Measurements from ENCODE around the gene GAGE12J.
"Not testable (repeated sequence)": the region's sequence is repeated elsewhere in the genome, so short reads cannot be mapped to it uniquely, and the experiment has no call there.

The GAGE12J gene

GRCh38 chrX:49321737-49322136 lies at the start of gene GAGE12J:
GAGE12J (plus strand) TSS chrX:49322037; CDS start chrX:49323194, 1,157 bp downstream.
- not testable (repeated sequence) for H3K4me3 ChIP-seq (IDR thresholded peaks at IDR 0.05; ENCODE audit: insufficient read depth, low read depth, low read length); H3K27ac ChIP-seq; H2AFZ ChIP-seq (ENCODE audit: low read depth); H3K79me2 ChIP-seq (ENCODE audit: insufficient read depth, low read depth); H4K20me1 ChIP-seq (ENCODE audit: insufficient read depth); H3K36me3 ChIP-seq (ENCODE audit: insufficient read depth); H3K9ac ChIP-seq; H3K4me2 ChIP-seq; H3K4me1 ChIP-seq (ENCODE audit: low read depth, poor library complexity, severe bottlenecking); H3K27me3 ChIP-seq (ENCODE audit: insufficient read depth, low read depth)

GRCh38 chrX:49272421-49272820 lies 49.4 kb upstream of the GAGE12J start:
- Histone ChIP-seq H3K4me2 (no peak overlapping the region), H3K9ac (no peak overlapping the region), H3K79me2 (ENCODE audit: insufficient read depth, low read depth) (peaks cover 7% of the 10 kb centered on the region; the same call in 1 of the 2 replicates), H3K27me3 (ENCODE audit: insufficient read depth, low read depth) (no peaks in the 10 kb centered on the region), H3K36me3 (ENCODE audit: insufficient read depth) (no peaks in the 10 kb centered on the region), H2AFZ (ENCODE audit: low read depth) (no peak overlapping the region), H3K27ac (no peak overlapping the region), H3K4me1 (ENCODE audit: low read depth, poor library complexity, severe bottlenecking) (peaks cover 19% of the 10 kb centered on the region), H3K4me3 (IDR thresholded peaks at IDR 0.05; ENCODE audit: insufficient read depth, low read depth, low read length) (no peak overlapping the region), H4K20me1 (ENCODE audit: insufficient read depth) (no peaks in the 10 kb centered on the region)
- TF ChIP-seq CTCF (conservative IDR thresholded peaks at IDR 0.05; ENCODE audit: low read depth, low read length), result no peak

- Histone ChIP-seq H2AFZ (ENCODE audit: low read depth) (no peak overlapping the region), H4K20me1 (ENCODE audit: insufficient read depth) (no peaks in the 10 kb centered on the region), H3K36me3 (ENCODE audit: insufficient read depth) (no peaks in the 10 kb centered on the region), H3K9ac (no peak overlapping the region), H3K4me3 (IDR thresholded peaks at IDR 0.05; ENCODE audit: insufficient read depth, low read depth, low read length) (no peak overlapping the region), H3K79me2 (ENCODE audit: insufficient read depth, low read depth) (peaks cover 7% of the 10 kb centered on the region; the same call in 1 of the 2 replicates), H3K27ac (no peak overlapping the region), H3K4me2 (no peak overlapping the region), H3K4me1 (ENCODE audit: low read depth, poor library complexity, severe bottlenecking) (peaks cover 15% of the 10 kb centered on the region), H3K27me3 (ENCODE audit: insufficient read depth, low read depth) (no peaks in the 10 kb centered on the region)
- TF ChIP-seq CTCF (conservative IDR thresholded peaks at IDR 0.05; ENCODE audit: low read depth, low read length), result no peak
Observed at GRCh38 chrX:49273181-49273727, 48.6 kb upstream of the GAGE12J start.

GRCh38 chrX:49276207-49276606 lies 45.6 kb upstream of the GAGE12J start:
- Histone ChIP-seq H3K4me2 (no peak overlapping the region), H3K27ac (no peak overlapping the region), H3K4me3 (IDR thresholded peaks at IDR 0.05; ENCODE audit: insufficient read depth, low read depth, low read length) (no peak overlapping the region), H3K9ac (no peak overlapping the region), H4K20me1 (ENCODE audit: insufficient read depth) (no peaks in the 10 kb centered on the region), H3K79me2 (ENCODE audit: insufficient read depth, low read depth) (no peaks in the 10 kb centered on the region), H3K27me3 (ENCODE audit: insufficient read depth, low read depth) (no peaks in the 10 kb centered on the region), H3K4me1 (ENCODE audit: low read depth, poor library complexity, severe bottlenecking) (peaks cover 3% of the 10 kb centered on the region), H3K36me3 (ENCODE audit: insufficient read depth) (no peaks in the 10 kb centered on the region), H2AFZ (ENCODE audit: low read depth) (no peak overlapping the region)
- no peak for TF ChIP-seq CTCF (conservative IDR thresholded peaks at IDR 0.05; ENCODE audit: low read depth, low read length)

GRCh38 chrX:49276671-49277534 lies 44.9 kb upstream of the GAGE12J start:
- Histone ChIP-seq H3K4me3 (IDR thresholded peaks at IDR 0.05; ENCODE audit: insufficient read depth, low read depth, low read length) (no peak overlapping the region), H3K4me2 (no peak overlapping the region), H3K9ac (no peak overlapping the region), H2AFZ (ENCODE audit: low read depth) (no peak overlapping the region), H3K36me3 (ENCODE audit: insufficient read depth) (no peaks in the 10 kb centered on the region), H4K20me1 (ENCODE audit: insufficient read depth) (no peaks in the 10 kb centered on the region), H3K4me1 (ENCODE audit: low read depth, poor library complexity, severe bottlenecking) (no peaks in the 10 kb centered on the region), H3K27me3 (ENCODE audit: insufficient read depth, low read depth) (no peaks in the 10 kb centered on the region), H3K79me2 (ENCODE audit: insufficient read depth, low read depth) (no peaks in the 10 kb centered on the region), H3K27ac (no peak overlapping the region)
- no peak for TF ChIP-seq CTCF (conservative IDR thresholded peaks at IDR 0.05; ENCODE audit: low read depth, low read length)
